ENCODE data around the gene TWIST2.

The TWIST2 gene

DNA sequence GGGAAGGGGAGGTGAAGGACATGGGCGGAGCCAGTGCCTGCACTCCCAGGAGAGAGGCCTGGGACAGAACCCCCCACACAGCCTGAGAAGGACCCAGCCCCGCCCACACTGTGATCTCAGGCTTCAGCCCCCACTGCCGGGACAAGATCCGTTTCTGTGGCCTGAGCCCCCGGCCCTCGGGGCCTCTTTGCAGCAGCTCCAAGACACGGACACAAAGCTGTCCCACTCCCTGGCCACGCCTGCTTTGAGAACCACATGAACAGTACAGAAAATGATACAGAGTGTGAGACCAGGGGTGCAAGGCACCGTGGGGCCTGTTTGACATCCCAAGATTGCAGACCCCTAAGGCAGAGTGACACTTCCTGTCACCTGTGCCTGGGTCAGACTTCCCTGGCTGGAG is 74.5 kb downstream of the TWIST2 start:
- DNase-seq: no peak

DNA sequence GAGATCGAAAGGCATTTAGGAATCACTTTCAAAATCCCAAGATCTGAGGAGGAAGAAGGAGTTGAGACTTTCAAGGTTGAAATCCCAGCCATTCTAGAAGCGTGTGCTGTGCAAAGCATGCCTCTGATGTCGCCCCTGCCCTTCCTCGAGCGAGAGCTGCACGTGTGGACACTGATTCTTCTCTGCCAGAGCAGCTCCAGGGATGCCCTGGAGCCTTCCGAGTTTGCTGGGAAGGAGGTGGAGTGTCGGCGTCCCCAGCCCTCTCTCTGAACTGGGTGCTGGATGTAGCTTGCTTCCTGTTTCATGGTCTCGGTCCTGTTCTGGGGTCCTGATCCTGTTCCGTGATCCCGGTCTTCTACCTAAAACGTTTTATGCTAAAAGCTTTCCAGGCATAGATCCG is 76.1 kb downstream of the TWIST2 start:
- no peak for DNase-seq

DNA sequence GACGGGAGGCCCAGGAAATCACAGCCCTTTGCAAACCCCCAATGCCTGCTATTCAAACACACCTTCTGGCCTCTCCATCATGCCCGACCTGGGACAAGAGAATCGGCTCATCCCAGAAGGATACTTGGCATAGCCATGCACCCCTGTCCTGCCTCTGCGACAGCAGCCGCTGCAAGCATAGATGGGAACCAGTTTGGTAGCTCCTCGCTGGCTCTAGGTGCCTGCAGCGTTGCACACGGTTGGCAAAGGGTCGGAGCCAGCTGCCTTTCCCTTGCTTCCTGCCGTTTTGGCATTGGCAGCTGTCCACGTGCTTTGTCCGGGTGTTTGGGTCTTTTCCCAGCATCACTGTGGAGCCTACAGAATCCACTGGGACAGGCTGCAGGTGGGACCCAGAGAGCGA is 76.9 kb downstream of the TWIST2 start:
- DNase-seq: no peak

GRCh38 chr2:238925281-238925680 is 77.4 kb downstream of the TWIST2 start:
- no peak for DNase-seq

GRCh38 chr2:238925816-238926521 is 78.1 kb downstream of the TWIST2 start:
- no peak for DNase-seq

DNA sequence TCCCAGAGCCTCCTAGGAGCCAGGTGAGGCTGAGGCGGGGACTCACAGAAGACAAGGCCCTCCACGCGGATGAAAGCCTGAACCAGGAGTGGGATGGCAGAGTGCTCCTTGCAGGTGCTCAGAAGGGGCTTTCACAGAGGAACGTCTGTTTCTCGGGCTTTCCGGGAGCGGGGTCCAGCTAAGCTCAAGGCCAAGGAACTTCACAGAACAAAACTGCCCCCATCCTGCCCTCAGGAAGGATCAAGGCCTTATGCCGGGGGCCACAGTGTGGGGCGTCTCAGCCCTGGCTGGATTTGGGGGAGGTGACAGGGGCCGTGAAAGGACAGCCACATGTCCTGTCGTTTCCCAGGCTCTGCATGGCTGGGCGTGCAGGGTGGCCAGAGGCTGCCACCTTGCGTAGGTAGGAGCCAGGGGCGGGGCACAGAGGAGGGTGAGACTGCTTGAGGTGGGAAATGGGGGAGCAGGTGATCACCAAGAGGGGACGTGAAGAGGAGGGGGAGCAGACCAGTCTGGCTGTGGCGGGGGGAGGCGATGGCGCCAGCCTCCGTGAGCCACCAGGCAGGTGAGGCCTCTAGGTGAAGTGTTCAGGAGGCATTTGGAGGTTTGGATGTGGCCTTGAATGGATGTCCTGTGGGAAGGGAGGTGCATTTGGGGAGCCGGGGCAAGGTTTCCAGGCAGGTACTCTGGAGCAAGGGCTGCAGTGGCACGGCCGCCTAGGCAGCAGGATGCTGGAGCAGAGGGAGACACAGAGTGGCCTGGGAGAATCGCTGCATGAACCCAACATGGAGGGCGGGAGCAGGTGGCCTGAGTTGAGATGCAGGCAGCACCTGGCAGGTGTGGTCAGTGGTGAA is 79.1 kb downstream of the TWIST2 start:
- no peak for DNase-seq

- DNase-seq: no peak
Observed at GRCh38 chr2:238927746-238928519, 80.0 kb downstream of the TWIST2 start.

- DNase-seq: no peak
Observed at GRCh38 chr2:238928520-238929241, 80.8 kb downstream of the TWIST2 start.

GRCh38 chr2:238929242-238930081 is 81.6 kb downstream of the TWIST2 start:
- DNase-seq: no peak

- no peak for DNase-seq
Observed at GRCh38 chr2:238930216-238930615, 82.3 kb downstream of the TWIST2 start.

DNA sequence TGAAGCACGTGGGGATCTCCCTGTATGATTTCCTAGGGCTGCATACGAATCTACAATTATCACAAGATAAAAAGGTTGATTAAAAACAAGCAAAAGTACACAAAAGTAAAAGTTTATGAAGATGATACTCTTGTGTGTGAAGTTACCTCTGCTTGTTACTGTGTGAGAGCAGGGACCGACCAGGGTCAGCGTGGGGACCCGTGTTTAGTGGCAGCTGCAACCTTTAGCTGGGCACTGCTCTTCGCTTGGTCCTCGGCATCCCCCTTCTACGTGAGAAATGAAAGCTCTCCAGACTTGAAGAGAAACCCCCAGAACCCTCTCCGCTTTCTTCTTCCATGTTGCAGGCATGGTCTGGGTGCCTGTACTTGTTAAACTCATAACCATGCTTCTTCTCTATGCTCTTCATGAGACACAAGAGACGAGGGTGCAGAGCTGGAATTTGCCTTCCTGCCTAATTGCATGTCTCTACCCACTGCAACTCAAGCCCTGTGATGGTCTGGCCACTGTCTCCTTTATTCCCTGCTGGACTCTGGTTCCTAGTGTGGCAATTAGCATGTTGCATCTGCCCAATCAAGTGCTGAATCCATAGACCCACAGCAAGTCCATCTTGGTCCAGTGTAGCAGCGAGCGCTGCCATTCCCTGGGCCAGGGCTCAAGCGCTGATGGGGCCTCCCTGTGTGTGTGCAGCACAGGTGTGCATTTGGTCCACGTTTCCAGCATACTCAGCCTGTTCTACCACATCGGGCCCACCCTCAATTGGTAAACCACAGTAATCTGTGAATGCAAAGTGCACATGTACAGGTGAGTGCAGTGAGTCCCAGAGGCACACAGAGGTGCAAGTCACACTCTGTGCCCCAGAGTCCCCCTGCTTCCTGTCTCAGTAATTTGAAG is 88.5 kb downstream of the TWIST2 start:
- DNase-seq: no peak

- no peak for DNase-seq
Observed at GRCh38 chr2:238938003-238938400, 90.1 kb downstream of the TWIST2 start.

- no peak for DNase-seq
Observed at GRCh38 chr2:238938401-238939055, 90.6 kb downstream of the TWIST2 start.

DNA sequence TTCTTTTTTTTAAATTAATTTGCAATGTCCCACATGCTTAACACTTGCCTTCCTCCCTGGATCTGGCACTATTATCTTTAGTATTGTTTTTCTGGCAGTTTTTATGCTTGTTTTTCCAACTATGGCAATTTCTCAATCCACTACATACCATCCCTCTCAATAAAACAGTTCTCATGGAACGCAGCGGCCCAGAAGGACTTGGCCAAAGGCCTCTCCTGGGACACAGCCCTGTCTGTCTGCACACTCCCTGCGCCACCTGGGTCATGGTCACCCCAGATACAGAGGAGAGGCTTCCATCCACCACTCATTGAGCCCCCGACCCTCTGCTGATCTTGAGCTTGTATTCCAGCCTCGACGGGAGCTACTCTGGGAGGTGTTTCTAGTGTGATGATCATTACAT is 91.2 kb downstream of the TWIST2 start:
- no peak for DNase-seq

- no peak for DNase-seq
Observed at GRCh38 chr2:238939521-238940403, 91.9 kb downstream of the TWIST2 start.

DNA sequence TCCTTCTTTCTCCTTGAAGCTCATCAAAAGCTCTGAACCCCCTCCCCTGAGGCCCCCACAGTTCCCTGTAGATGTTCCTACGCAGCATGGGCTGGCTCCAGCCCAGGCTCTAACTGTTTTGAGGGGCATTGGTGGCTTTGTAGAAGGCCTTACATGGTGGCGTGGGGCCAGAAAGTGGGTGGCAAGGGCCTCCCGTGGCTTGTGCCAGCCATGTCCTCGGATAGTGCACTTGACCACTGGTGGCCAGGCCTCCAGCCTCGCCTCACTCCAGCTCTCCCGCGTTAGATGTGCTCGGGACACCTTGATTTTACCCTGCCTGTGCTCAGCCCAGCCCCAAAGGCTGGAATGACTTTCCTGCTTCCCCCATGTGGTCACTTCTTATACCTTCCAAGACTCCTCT is 92.9 kb downstream of the TWIST2 start:
- no peak for DNase-seq

DNA sequence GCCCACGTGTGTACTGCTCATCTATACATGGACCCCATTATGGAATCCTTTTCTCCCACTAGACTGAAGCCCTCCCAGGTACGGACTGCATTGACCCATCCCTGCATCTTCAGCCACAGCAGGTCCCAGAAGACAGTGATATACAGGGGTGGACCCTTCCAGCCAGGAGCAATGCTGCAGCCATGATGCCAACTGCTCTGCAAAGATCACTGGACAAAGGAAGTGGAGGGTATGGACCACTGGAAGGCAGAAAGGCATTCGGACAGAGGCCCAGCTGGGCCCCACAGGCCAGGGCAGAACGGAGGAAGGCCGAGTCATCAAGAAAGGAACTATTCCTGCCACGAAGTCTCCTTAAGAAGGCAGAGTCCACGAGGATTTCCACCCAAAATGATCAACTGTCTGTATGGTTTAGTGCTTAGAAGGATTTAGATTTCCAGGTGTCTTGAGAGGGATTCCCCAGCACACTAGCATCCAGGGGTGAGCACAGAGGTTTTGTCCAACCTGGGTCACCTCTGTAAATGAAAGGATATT is 93.4 kb downstream of the TWIST2 start:
- no peak for DNase-seq

GRCh38 chr2:238942080-238942725 is 94.3 kb downstream of the TWIST2 start:
- DNase-seq: no peak

All from central memory CD4-positive, alpha-beta T cell (primary cell).